HG03571 (cell line): ENCODE data around the gene RBM15.
A peak's percentile ranks its signal among the peaks of the same experiment; 100 is the strongest.

Experiments
- ATAC-seq: cut with Tn5 transposase; IDR thresholded peaks from one replicate; pipeline ENCODE4 v1.9.1; 2021; ENCODE audit not compliant: unreplicated experiment

Gene RBM15

GRCh38 chr1:110319332-110320167, 19.6 kb upstream of the RBM15 start:
- no peak for ATAC-seq

GRCh38 chr1:110320168-110320518, 19.0 kb upstream of the RBM15 start:
- no peak for ATAC-seq

GRCh38 chr1:110321045-110321444, 18.1 kb upstream of the RBM15 start:
- no peak for ATAC-seq

GRCh38 chr1:110321846-110322245, 17.3 kb upstream of the RBM15 start:
- ATAC-seq, result no peak

- no peak for ATAC-seq
Observed at GRCh38 chr1:110324667-110325066, 14.5 kb upstream of the RBM15 start.

GRCh38 chr1:110326826-110327225, 12.4 kb upstream of the RBM15 start:
- ATAC-seq, result no peak

- no peak for ATAC-seq
Observed at GRCh38 chr1:110328274-110328673, 10.9 kb upstream of the RBM15 start.

- ATAC-seq, result no peak
Observed at GRCh38 chr1:110328700-110329099, 10.5 kb upstream of the RBM15 start.

GRCh38 chr1:110335265-110335664, 3.9 kb upstream of the RBM15 start:
- ATAC-seq, result no peak

- no peak for ATAC-seq
Observed at GRCh38 chr1:110336300-110337039, 2.7 kb upstream of the RBM15 start.

- ATAC-seq, result no peak
Observed at GRCh38 chr1:110337704-110338308, 1.4 kb upstream of the RBM15 start.

- peak; percentile 56 for ATAC-seq
Observed at GRCh38 chr1:110338309-110338885, 780 bp upstream of the RBM15 start.

- ATAC-seq, result no peak
Observed at GRCh38 chr1:110339407-110340206, 430 bp downstream of the RBM15 start.

GRCh38 chr1:110340207-110340468, 961 bp downstream of the RBM15 start:
- no peak for ATAC-seq

- no peak for ATAC-seq
Observed at GRCh38 chr1:110341146-110341871, 2.1 kb downstream of the RBM15 start.

- no peak for ATAC-seq
Observed at GRCh38 chr1:110341872-110342331, 2.7 kb downstream of the RBM15 start.

GRCh38 chr1:110343249-110343648, 4.1 kb downstream of the RBM15 start:
- ATAC-seq, result no peak

- no peak for ATAC-seq
Observed at GRCh38 chr1:110344152-110344551, 5.0 kb downstream of the RBM15 start.

GRCh38 chr1:110345480-110345879, 6.3 kb downstream of the RBM15 start:
- no peak for ATAC-seq

GRCh38 chr1:110346690-110347089, 7.5 kb downstream of the RBM15 start:
- ATAC-seq, result no peak
